ENCODE measurements around the gene TXNDC16.
A peak's percentile ranks its signal among the peaks of the same experiment; 100 is the strongest.
"Not testable (repeated sequence)": the region's sequence is repeated elsewhere in the genome, so short reads cannot be mapped to it uniquely, and the experiment has no call there.

TXNDC16 gene

DNA sequence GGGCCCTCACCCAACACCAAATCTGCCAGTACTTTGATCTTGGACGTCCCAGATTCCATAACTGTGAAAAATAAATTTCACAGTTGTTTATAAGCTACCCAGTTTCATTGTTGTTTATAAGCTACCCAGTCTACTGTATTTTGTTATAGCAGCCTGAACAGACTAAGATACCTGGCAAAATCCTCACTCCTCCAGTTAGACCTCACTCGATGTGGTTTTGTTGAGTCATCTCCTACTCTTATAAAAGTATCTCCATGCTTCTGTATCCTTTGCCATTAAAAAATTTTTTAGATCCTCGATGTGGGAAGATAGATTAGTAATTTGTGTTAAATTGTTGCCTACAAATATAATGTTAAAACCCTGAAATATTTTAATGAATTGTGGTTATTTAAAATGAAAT lies 16.0 kb downstream of the TXNDC16 start:
- no peak for DNase-seq

GRCh38 chr14:52531481-52531880 lies 20.8 kb downstream of the TXNDC16 start:
- DNase-seq: no peak

GRCh38 chr14:52527052-52527451 lies 25.3 kb downstream of the TXNDC16 start:
- no peak for DNase-seq

- DNase-seq: no peak
Observed at GRCh38 chr14:52522581-52523345, 29.5 kb downstream of the TXNDC16 start.

GRCh38 chr14:52522033-52522432 lies 30.3 kb downstream of the TXNDC16 start:
- DNase-seq: no peak

DNA sequence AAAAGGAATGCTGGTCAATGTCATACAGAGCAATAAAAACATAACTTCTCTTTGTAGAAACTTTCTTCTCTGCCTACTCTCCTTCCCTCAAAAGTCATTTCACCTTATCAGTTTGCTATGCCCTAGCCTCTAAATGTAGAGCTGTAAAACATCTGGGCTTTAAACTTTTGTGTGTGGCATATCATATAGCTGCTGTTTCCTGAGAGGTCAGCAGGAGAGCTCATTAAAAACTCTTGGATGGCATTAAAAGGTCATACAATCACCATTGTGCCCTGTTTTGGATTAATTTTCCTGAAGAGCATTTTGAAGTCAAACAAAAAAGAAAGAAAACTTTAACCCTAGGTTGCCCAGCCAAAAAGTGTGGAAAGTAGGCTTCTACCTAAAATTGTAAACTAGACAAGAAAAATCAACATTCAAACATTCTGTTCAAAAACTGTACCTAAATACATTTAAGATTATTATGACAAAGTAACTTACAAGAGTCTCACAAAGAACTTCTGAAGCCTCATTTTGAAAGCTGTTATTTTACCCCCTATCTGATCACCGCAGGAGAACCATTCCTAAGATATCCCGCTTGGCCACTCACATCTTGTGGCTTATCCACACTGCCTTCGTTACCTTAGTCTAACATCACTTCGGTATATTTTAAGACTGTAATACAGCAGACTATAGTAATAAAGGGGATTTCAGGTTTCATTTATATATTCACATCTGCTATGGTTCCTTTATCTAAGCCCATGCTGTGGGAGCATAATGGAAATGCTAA lies 38.1 kb downstream of the TXNDC16 start:
- no peak for DNase-seq

- DNase-seq: no peak
Observed at GRCh38 chr14:52513249-52513648, 39.1 kb downstream of the TXNDC16 start.

GRCh38 chr14:52494444-52494843 lies 57.9 kb downstream of the TXNDC16 start:
- DNase-seq: no peak

- DNase-seq: peak; percentile 9
Observed at GRCh38 chr14:52485350-52485960, 66.8 kb downstream of the TXNDC16 start.

GRCh38 chr14:52481864-52482263 lies 70.4 kb downstream of the TXNDC16 start:
- DNase-seq: no peak

GRCh38 chr14:52473557-52473956 lies 78.7 kb downstream of the TXNDC16 start:
- DNase-seq: no peak

- DNase-seq: no peak
Observed at GRCh38 chr14:52472728-52473127, 79.6 kb downstream of the TXNDC16 start.

GRCh38 chr14:52472251-52472650 lies 80.1 kb downstream of the TXNDC16 start:
- DNase-seq: not testable (repeated sequence)

DNA sequence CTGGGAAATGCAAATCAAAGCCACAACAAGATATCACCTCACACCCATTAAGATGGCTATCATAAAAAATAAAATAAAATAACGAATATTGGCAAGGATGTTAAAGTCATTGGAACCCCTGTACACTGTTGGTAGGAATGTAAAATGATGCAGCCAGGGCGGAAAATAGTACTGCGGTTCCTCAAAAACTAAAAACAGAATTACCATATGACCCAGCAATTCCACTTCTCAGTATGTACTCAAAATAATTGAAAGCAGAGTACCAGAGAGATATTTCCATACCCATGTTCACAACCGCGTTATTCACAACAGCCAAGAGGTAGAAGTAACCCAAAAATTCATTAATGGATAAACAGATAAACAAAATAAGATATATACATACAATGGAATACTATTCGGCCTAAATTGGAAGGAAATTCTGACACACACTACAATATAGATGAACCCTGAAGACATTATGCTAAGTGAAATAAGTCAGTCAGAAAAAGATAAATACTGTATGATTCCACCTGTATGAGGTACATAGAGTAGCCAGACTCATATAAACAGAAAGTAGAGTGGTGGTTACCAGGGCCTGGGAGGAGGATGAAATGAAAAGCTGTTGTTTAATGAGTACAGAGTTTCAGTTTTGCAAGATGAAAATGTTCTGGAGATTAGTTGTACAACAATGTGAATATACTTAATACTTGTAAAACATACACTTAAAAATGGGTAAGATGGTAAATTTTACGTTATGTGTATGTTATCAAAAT lies 84.6 kb downstream of the TXNDC16 start:
- DNase-seq: no peak

GRCh38 chr14:52464175-52464574 lies 88.1 kb downstream of the TXNDC16 start:
- DNase-seq: no peak

GRCh38 chr14:52463375-52463774 lies 88.9 kb downstream of the TXNDC16 start:
- DNase-seq: no peak

DNA sequence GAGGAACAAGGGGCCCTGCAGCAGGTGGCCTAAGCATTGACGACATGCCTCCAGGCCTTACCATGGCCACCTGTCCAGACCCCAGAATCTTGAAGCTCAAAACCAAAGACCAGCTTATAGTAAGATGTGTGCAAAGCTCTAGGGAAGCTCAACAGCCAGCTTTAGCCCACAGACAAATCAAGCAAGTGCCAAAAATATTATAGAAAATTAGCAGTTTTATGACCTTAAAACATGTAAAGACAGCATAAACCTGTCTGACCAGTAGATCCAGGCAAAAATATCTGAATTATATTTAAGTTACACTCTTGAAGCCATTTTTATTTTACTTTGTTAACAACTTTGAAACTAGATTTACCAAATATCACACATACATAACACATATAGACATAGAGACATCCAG lies 90.6 kb downstream of the TXNDC16 start:
- DNase-seq: no peak

- no peak for DNase-seq
Observed at GRCh38 chr14:52458721-52459085, 93.6 kb downstream of the TXNDC16 start.

DNA sequence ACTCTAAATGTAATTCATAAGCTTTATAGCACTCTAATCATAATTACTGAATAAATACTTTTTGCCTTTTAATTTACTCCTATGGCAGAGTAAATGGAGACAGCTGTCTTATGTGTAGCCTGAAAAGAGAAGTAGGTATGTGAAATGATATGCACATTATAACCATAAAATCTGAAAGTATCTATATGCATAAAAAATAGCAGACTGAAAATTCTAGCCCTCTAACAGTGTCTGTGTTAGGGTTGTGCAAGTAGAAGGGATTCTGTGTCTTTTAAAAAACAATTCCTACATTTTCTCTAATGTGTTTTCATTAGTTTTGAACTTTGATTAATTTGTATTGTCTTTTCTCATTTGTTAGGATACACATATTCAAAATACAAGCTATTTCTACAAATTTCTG lies 94.9 kb downstream of the TXNDC16 start:
- DNase-seq: no peak

DNA sequence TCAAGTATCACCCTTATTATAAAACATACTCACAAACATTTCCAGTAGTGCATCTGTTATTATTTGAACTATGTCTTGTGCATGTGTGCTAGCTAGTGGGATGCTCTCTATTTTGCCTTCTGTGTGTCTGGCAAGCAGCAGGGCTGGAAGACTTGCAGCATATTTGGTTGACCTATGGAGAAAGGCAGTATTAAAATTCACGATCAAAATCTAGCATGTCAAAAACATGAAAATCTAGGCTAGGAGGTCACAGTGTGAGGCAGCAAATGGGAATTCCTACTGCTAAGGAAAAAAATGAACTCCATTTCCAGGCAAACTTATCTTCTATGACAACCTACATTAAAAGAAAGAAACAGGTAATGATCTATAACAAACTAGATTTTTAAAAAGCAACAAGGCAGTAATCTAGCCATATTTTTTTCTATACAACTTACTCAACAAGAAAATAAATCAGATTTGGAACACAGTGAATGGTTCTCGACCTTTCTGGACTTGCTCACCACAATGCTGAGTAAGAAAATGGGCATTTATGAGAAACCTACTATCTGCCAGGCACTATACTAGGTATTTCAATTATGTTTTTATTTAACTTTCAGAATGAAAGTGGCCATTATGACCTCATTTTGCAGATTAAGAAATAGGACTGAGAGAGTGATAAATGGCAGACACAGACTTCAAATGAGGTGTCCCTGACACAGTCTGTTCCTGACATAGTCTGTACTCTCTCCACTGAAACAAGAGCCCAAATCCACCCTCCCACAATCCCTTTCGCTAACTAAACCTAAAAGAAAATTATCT lies 96.8 kb downstream of the TXNDC16 start:
- DNase-seq: no peak

DNA sequence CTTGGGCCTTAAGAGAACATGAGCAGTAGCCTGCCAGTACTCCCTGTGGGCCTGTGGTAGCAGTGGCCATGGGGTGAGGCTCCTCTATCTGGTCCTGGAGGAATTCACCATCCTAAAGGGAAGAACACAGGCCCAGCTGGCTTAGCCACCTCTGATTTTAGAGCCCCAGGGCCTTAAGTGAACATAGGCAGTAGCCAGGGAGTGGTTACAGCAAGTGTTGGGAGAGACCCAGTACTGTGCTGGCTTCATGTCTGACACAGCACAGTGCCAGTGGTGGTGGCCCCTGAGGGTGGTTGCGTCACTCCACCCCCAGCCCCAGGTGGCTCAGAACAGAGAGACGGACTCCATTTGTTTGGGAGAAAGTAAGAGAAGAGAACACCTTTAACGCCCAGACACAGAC lies 105.1 kb downstream of the TXNDC16 start:
- DNase-seq: no peak

- DNase-seq: no peak
Observed at GRCh38 chr14:52446355-52446754, 106.0 kb downstream of the TXNDC16 start.

Data from NK-92 treated with Interleukin-12 subunit alpha and Interleukin-12 subunit beta, amount 100 ng/mL, for 24 hours (cell line).